K562 (cell line): Measurements from ENCODE around the gene ACSL5. TPM values are rescaled to one million over a fixed set of nuclear protein-coding genes. Genes with fewer than 3 reads are reported as not detected.

ENCODE experiments used
- ATAC-seq: fragments of 200-7000 bp; cut with Tn5 transposase; 3 replicates; pipeline ENCODE4 v1.9.1; 2020; ENCODE audit warnings: moderate library complexity
- BruUV-seq: library from RNA; stranded (reverse); fragments of 400-500 nt; replicated peaks from 2 replicates; lab custom pipeline; 2021; lab: Mats Ljungman, UMichigan
- CTCF ChIA-PET: fragments of 300-600 bp; formaldehyde crosslinking; extraction: SDS; loops from one replicate; lab custom pipeline; 2021; ENCODE audit warnings: low intra/inter-chr PET ratio; lab: Yijun Ruan, JAX
- POLR2A ChIA-PET: fragments of 300-600, 350-650 bp; sonication (Branson Sonifier 250); formaldehyde crosslinking; extraction: SDS; loops from one replicate; lab custom pipeline; 2021; ENCODE audit warnings: antibody characterized with exemption, inconsistent platforms; lab: Yijun Ruan, JAX
- DNase-seq, 4 experiments: peaks; one replicate each; pipeline versions ENCODE4 v3.0.0 to v3.0.0-alpha.2; 2011 to 2018; ENCODE audit warnings: low spot score in 3 of 4, mixed read lengths in 3 of 4; ENCODE audit errors: extremely low read depth in 1 of 4
- FAIRE-seq: peaks from 2 replicates; lab custom pipeline; 2011; peaks lifted over from hg19 to GRCh38; lab: Jason Lieb, UNC
- H2AFZ ChIP-seq: 2 replicates; pipeline ENCODE4 v1.6.0; 2011; ENCODE audit warnings: low read depth, low read length, control low read depth, inconsistent platforms
- H3K27ac ChIP-seq: fragments of 200-600 bp; 3 replicates; pipeline ENCODE4 v1.8.0; 2011; ENCODE audit warnings: low read depth, mild to moderate bottlenecking, control low read depth, inconsistent platforms, low read length, moderate library complexity, mixed read lengths; ENCODE audit errors: extremely low read depth
- H3K27me3 ChIP-seq, 2 experiments: fragments of 300-600 bp in 1 of 2; 2 replicates in 1 of 2; 3 replicates in 1 of 2; pipeline versions ENCODE4 v1.6.0 to v1.8.0; 2011; ENCODE audit warnings: inconsistent platforms in 2 of 2, low read length in 2 of 2, mild to moderate bottlenecking in 1 of 2, mixed read lengths in 1 of 2, moderate library complexity in 1 of 2; ENCODE audit not compliant: control insufficient read depth in 2 of 2, insufficient read depth in 2 of 2
- H3K36me3 ChIP-seq: fragments of 300-600 bp; 3 replicates; pipeline ENCODE4 v1.8.0; 2011; ENCODE audit warnings: mild to moderate bottlenecking, low read length, inconsistent platforms; ENCODE audit not compliant: control insufficient read depth, insufficient read depth
- H3K4me1 ChIP-seq, 2 experiments: fragments of 200-600 bp in 1 of 2; replicated peaks in 1 of 2; 2 replicates in 1 of 2; 3 replicates in 1 of 2; pipeline versions ENCODE4 v1.5.1 to v1.8.0; 2011; ENCODE audit warnings: inconsistent platforms in 2 of 2, low read length in 2 of 2, mild to moderate bottlenecking in 1 of 2, mixed read lengths in 1 of 2, moderate library complexity in 1 of 2; ENCODE audit not compliant: control insufficient read depth in 2 of 2, insufficient read depth in 2 of 2
- H3K4me2 ChIP-seq: 2 replicates; pipeline ENCODE4 v1.6.1; 2011; ENCODE audit warnings: low read length, control low read depth, inconsistent platforms, mixed read lengths; ENCODE audit not compliant: insufficient read depth
- H3K4me3 ChIP-seq: fragments of 200-600 bp; sonication (generic), shearing (Covaris generic); 2 replicates; pipeline ENCODE4 v1.5.1; 2016; ENCODE audit warnings: control low read depth, inconsistent platforms
- H3K79me2 ChIP-seq: fragments of 200-600 bp; 3 replicates; pipeline ENCODE4 v1.8.0; 2011; ENCODE audit warnings: low read length, inconsistent platforms; ENCODE audit not compliant: control insufficient read depth, insufficient read depth
- H3K9ac ChIP-seq, 2 experiments: 2 replicates each; pipeline versions ENCODE4 v1.6.0 to v1.6.1; 2011; ENCODE audit warnings: low read depth in 2 of 2, low read length in 2 of 2, control low read depth in 1 of 2, inconsistent platforms in 1 of 2, mild to moderate bottlenecking in 1 of 2, mixed read lengths in 1 of 2; ENCODE audit not compliant: insufficient read depth in 1 of 2
- H3K9me1 ChIP-seq: one replicate; pipeline ENCODE4 v1.6.0; 2011; ENCODE audit warnings: inconsistent platforms, mild to moderate bottlenecking, low read length, moderate library complexity; ENCODE audit not compliant: control insufficient read depth, insufficient read depth
- H3K9me3 ChIP-seq: replicated peaks from 2 replicates; pipeline ENCODE4 v1.5.1; 2011; ENCODE audit warnings: low read depth, low read length, inconsistent platforms; ENCODE audit not compliant: control insufficient read depth, insufficient read depth
- H4K20me1 ChIP-seq: replicated peaks from 2 replicates; pipeline ENCODE4 v1.6.1; 2011; ENCODE audit warnings: low read length, inconsistent platforms, mixed read lengths; ENCODE audit not compliant: control insufficient read depth, insufficient read depth
- CTCF ChIP-seq, 3 experiments: IDR thresholded peaks in 2 of 3; conservative IDR thresholded peaks in 1 of 3; 2 replicates each; pipeline ENCODE4 v1.5.1; 2011 to 2012; ENCODE audit warnings: low read length in 3 of 3, mild to moderate bottlenecking in 3 of 3, control low read depth in 2 of 3, improper control_type of control experiment in 1 of 3, inconsistent platforms in 1 of 3, low read depth in 1 of 3, mixed read lengths in 1 of 3, moderate library complexity in 1 of 3; ENCODE audit not compliant: insufficient read depth in 2 of 3
- NEUROD1 ChIP-seq: fragments of 150-350 bp; IDR thresholded peaks from 2 replicates; pipeline ENCODE4 v1.6.1; 2014; ENCODE audit warnings: borderline replicate concordance, low read length, low read depth; ENCODE audit not compliant: partially characterized antibody
- TEAD4 ChIP-seq, 2 experiments: sonication (generic) in 1 of 2; formaldehyde crosslinking in 1 of 2; IDR thresholded peaks; 2 replicates each; pipeline versions ENCODE4 v1.6.1 to v1.8.0; 2012 to 2022; ENCODE audit warnings: borderline replicate concordance in 1 of 2, inconsistent platforms in 1 of 2, low read length in 1 of 2, mild to moderate bottlenecking in 1 of 2, missing genetic modification reagents in 1 of 2
- WGBS: fragments of 100-300 bp; shearing (Covaris generic); methylation state at CpG from one replicate; pipeline ENCODE4 v1.1.6; 2016; ENCODE audit warnings: low coverage, mixed read lengths; ENCODE audit not compliant: insufficient coverage; ENCODE audit errors: missing lambda C conversion rate; 5-methylcytosine and 5-hydroxymethylcytosine counted together
- in situ Hi-C: fragments of 300-500 bp; cut with MboI; formaldehyde crosslinking; loops from 4 replicates; pipeline ENCODE4 v1.15.0; 2018; ENCODE audit warnings: inconsistent platforms, mixed read lengths
- intact Hi-C: fragments of 100-400 bp; cut with micrococcal nuclease; formaldehyde crosslinking; loops from 2 replicates; pipeline ENCODE4 v1.14.2; 2022
- polyA plus RNA-seq, 8 experiments: library from polyadenylated mRNA; depleted of rRNA in 4 of 8; stranded (reverse) in 5 of 8; unstranded in 3 of 8; fragments of >200 nt; fragmentation: Nextera tagmentation in 2 of 8; fragmentation: Illumina TruSeq in 1 of 8; extraction: Ambion mirVana in 2 of 8; extraction: Trizol in 1 of 8; gene quantifications; 2 replicates each; pipeline versions ENCODE4 v1.2.1 to v1.2.3, GENCODE V29; 2011 to 2014; ENCODE audit warnings: inconsistent platforms in 1 of 8, missing spikeins in 1 of 8
- total RNA-seq, 7 experiments: library from RNA; depleted of rRNA in 6 of 7; stranded (reverse); fragments of >200 nt in 6 of 7; fragmentation: Illumina TruSeq in 2 of 7; extraction: Trizol in 2 of 7; gene quantifications; 2 replicates each; pipeline versions ENCODE4 v1.2.1 to v1.2.3, GENCODE V29; 2011 to 2021; ENCODE audit warnings: low replicate concordance in 1 of 7

ACSL5 gene
- total and polyA plus RNA-seq, 9 of the 15 experiments (the other 6 are each of a cell fraction or from before 2014, with no cell fraction given): 0.19 to 1.4 (median 0.55) TPM

GRCh38 chr10:112456533-112456932 is 82.6 kb downstream of the ACSL5 start:
- in situ Hi-C loops: no loop called here
- Histone ChIP-seq H3K4me2 (no peak overlapping the region), H3K9me1 (no peaks in the 10 kb centered on the region), H3K27ac (no peak overlapping the region), H3K79me2 (no peaks in the 10 kb centered on the region), H3K36me3 (peaks cover 5% of the 10 kb centered on the region; the same call in 1 of the 3 replicates), H3K4me3 (no peak overlapping the region), H3K4me1 (no peaks in the 10 kb centered on the region), H3K9me3 (no peaks in the 10 kb centered on the region), H3K9ac (no peak overlapping the region), H2AFZ (no peak overlapping the region), H4K20me1 (no peaks in the 10 kb centered on the region), H3K27me3 (no peaks in the 10 kb centered on the region)
- peak in 1 of 4 experiments; percentile 6 for DNase-seq
- POLR2A ChIA-PET: no interaction called here
- intact Hi-C loops: no loop called here
- WGBS: 89% methylated on average over 2 of the region's 2 CpGs
- CTCF ChIA-PET: no interaction called here
- no peak; the same call in 1 of the 3 replicates for ATAC-seq
- TF ChIP-seq NEUROD1 (no peak), CTCF (IDR thresholded peaks at IDR 0.05 in 2 of 3, conservative IDR thresholded peaks at IDR 0.05 in 1 of 3; ENCODE audit: insufficient read depth in 2 of 3, low read depth in 1 of 3, low read length in 3 of 3) (peak in 2 of 3 experiments; percentile 20 to 26; a peak in 2 of 6 replicates)
- no TSS peak for BruUV-seq
- FAIRE-seq: no peak

- in situ Hi-C loops (no loop called here), intact Hi-C loops (no loop called here)
- H3K4me2 ChIP-seq: no peak overlapping the region
- TF ChIP-seq TEAD4 (IDR thresholded peaks at IDR 0.05; ENCODE audit: low read length): no peak
- no peak for TF ChIP-seq TEAD4 (CRISPR knock-in tag; IDR thresholded peaks at IDR 0.05; ENCODE audit: borderline replicate concordance)
- H3K4me3 ChIP-seq: no peak overlapping the region
- FAIRE-seq: no peak
- H3K79me2 ChIP-seq: no peaks in the 10 kb centered on the region
- H2AFZ ChIP-seq: no peak overlapping the region
- no peak for ATAC-seq
- DNase-seq: no peak
- no peaks in the 10 kb centered on the region for H3K9me1 ChIP-seq
- POLR2A ChIA-PET: no interaction called here
- no TSS peak for BruUV-seq
- 95% methylated on average over 2 of the region's 2 CpGs for WGBS
- H3K9ac ChIP-seq: no peak overlapping the region
- no peaks in the 10 kb centered on the region for H3K27me3 ChIP-seq
- H3K4me1 ChIP-seq: no peaks in the 10 kb centered on the region
- H3K27ac ChIP-seq: no peak overlapping the region
- no peaks in the 10 kb centered on the region for H4K20me1 ChIP-seq
- H3K9me3 ChIP-seq: no peaks in the 10 kb centered on the region
- H3K36me3 ChIP-seq: peaks cover 19% of the 10 kb centered on the region; the same call in 2 of the 3 replicates
- CTCF ChIA-PET: no interaction called here
Observed at GRCh38 chr10:112460366-112460765, 86.5 kb downstream of the ACSL5 start.
